HepG2 (cell line): Measurements from ENCODE around the gene NRSN2. TPM values are rescaled to one million over a fixed set of nuclear protein-coding genes. Genes with fewer than 3 reads are reported as not detected.
A peak's percentile ranks its signal among the peaks of the same experiment; 100 is the strongest.

Experiments
- CEBPB ChIP-seq: IDR thresholded peaks from 2 replicates; pipeline ENCODE4 v1.6.1; 2011; ENCODE audit warnings: low read depth, low read length, improper control_type of control experiment, borderline replicate concordance
- ETV5 ChIP-seq: IDR thresholded peaks from 2 replicates; pipeline ENCODE4 v1.6.1; 2018; ENCODE audit warnings: missing biosample characterization, missing genetic modification reagents, inconsistent platforms, borderline replicate concordance
- HNRNPLL ChIP-seq: fragments of 200-400 bp; formaldehyde crosslinking; IDR thresholded peaks from 2 replicates; pipeline ENCODE4 v1.6.1; 2017; ENCODE audit warnings: mild to moderate bottlenecking, low read depth, low read length; ENCODE audit not compliant: poor library complexity, severe bottlenecking
- KDM3A ChIP-seq: IDR thresholded peaks from 2 replicates; pipeline ENCODE4 v1.6.1; 2018; ENCODE audit warnings: low read depth, missing compliant biosample characterization
- MAZ ChIP-seq, 2 experiments: sonication (generic) in 1 of 2; formaldehyde crosslinking in 1 of 2; IDR thresholded peaks; 2 replicates each; pipeline versions ENCODE4 v1.5.0 to v1.6.1; 2012 to 2020; ENCODE audit warnings: low read depth in 2 of 2, mild to moderate bottlenecking in 2 of 2, borderline replicate concordance in 1 of 2, improper control_type of control experiment in 1 of 2, low read length in 1 of 2, missing genetic modification reagents in 1 of 2, moderate library complexity in 1 of 2
- MED8 ChIP-seq: sonication (generic); formaldehyde crosslinking; IDR thresholded peaks from 2 replicates; pipeline ENCODE4 v1.8.1; 2023; ENCODE audit warnings: mild to moderate bottlenecking, missing genetic modification reagents; ENCODE audit not compliant: insufficient replicate concordance
- PAX8 ChIP-seq: sonication (generic); formaldehyde crosslinking; IDR thresholded peaks from 2 replicates; pipeline ENCODE4 v1.8.0; 2022; ENCODE audit warnings: mild to moderate bottlenecking, missing genetic modification reagents, borderline replicate concordance
- SMARCE1 ChIP-seq: fragments of 450-650 bp; IDR thresholded peaks from 2 replicates; pipeline ENCODE4 v1.6.1; 2017; ENCODE audit warnings: borderline replicate concordance
- SMC3 ChIP-seq: IDR thresholded peaks from 2 replicates; pipeline ENCODE4 v1.6.1; 2011; ENCODE audit warnings: low read length, improper control_type of control experiment
- SRY ChIP-seq: sonication (generic); formaldehyde crosslinking; IDR thresholded peaks from 2 replicates; pipeline ENCODE4 v1.8.0; 2022; ENCODE audit warnings: mild to moderate bottlenecking, missing genetic modification reagents
- ZMYM3 ChIP-seq: sonication (generic); formaldehyde crosslinking; IDR thresholded peaks from 2 replicates; pipeline ENCODE4 v1.5.1; 2020; ENCODE audit warnings: mild to moderate bottlenecking, missing genetic modification reagents
- ZNF20 ChIP-seq: sonication (generic); formaldehyde crosslinking; IDR thresholded peaks from 2 replicates; pipeline ENCODE4 v1.4.0; 2020; ENCODE audit warnings: mild to moderate bottlenecking, moderate library complexity, missing genetic modification reagents
- ZNF317 ChIP-seq: sonication (generic); formaldehyde crosslinking; IDR thresholded peaks from 2 replicates; pipeline ENCODE4 v1.5.0; 2020; ENCODE audit warnings: mild to moderate bottlenecking, missing genetic modification reagents
- ZNF331 ChIP-seq: sonication (generic); formaldehyde crosslinking; IDR thresholded peaks from 2 replicates; pipeline ENCODE4 v1.4.0; 2020; ENCODE audit warnings: missing genetic modification reagents
- ZNF460 ChIP-seq: sonication (generic); formaldehyde crosslinking; IDR thresholded peaks from 2 replicates; pipeline ENCODE4 v1.5.1; 2020; ENCODE audit warnings: missing genetic modification reagents, mild to moderate bottlenecking, borderline replicate concordance
- ZNF761 ChIP-seq: sonication (generic); formaldehyde crosslinking; conservative IDR thresholded peaks from 2 replicates; pipeline ENCODE4 v1.4.0; 2020; ENCODE audit warnings: mild to moderate bottlenecking, missing genetic modification reagents
- ZSCAN25 ChIP-seq: sonication (generic); formaldehyde crosslinking; IDR thresholded peaks from 2 replicates; pipeline ENCODE4 v1.8.0; 2022; ENCODE audit warnings: mild to moderate bottlenecking, missing genetic modification reagents
- ZSCAN9 ChIP-seq: IDR thresholded peaks from 2 replicates; pipeline ENCODE4 v1.6.1; 2016; ENCODE audit warnings: borderline replicate concordance
- polyA plus RNA-seq, 8 experiments: library from polyadenylated mRNA; depleted of rRNA in 3 of 8; stranded (reverse) in 7 of 8; unstranded in 1 of 8; fragments of >200 nt; fragmentation: Illumina TruSeq in 4 of 8; extraction: Trizol in 4 of 8; gene quantifications; 2 replicates each; pipeline versions ENCODE4 v1.2.1 to v1.2.3, GENCODE V29; 2011 to 2016; ENCODE audit warnings: low read depth in 4 of 8, missing spikeins in 1 of 8, mixed read lengths in 1 of 8; ENCODE audit not compliant: insufficient read depth in 1 of 8
- total RNA-seq, 5 experiments: library from RNA; depleted of rRNA; stranded (reverse); fragments of >200 nt; fragmentation: Illumina TruSeq; extraction: Trizol; gene quantifications; 2 replicates each; pipeline ENCODE4 v1.2.3, GENCODE V29; 2016; ENCODE audit warnings: low read depth in 1 of 5
- TF ChIP-seq, protein P1 (sequence below): sonication (generic); formaldehyde crosslinking; IDR thresholded peaks from 2 replicates; pipeline ENCODE4 v1.4.0; 2020; ENCODE audit warnings: missing genetic modification reagents
- TF ChIP-seq, protein P2 (sequence below): sonication (generic); formaldehyde crosslinking; IDR thresholded peaks from 2 replicates; pipeline ENCODE4 v1.8.1; 2022; ENCODE audit warnings: mild to moderate bottlenecking, missing genetic modification reagents
- TF ChIP-seq, protein P3 (sequence below): sonication (generic); formaldehyde crosslinking; IDR thresholded peaks from 2 replicates; pipeline ENCODE4 v1.5.0; 2020; ENCODE audit warnings: mild to moderate bottlenecking, missing genetic modification reagents
- TF ChIP-seq, protein P4 (sequence below): sonication (generic); IDR thresholded peaks from 2 replicates; pipeline ENCODE4 v1.6.1; 2016; ENCODE audit warnings: low read depth, borderline replicate concordance
- TF ChIP-seq, protein P5 (sequence below): sonication (generic); formaldehyde crosslinking; IDR thresholded peaks from 2 replicates; pipeline ENCODE4 v1.4.0; 2020; ENCODE audit warnings: missing genetic modification reagents

Gene NRSN2
- total and polyA plus RNA-seq, 2 of the 13 experiments (the other 11 are each of a cell fraction or from before 2014, with no cell fraction given): 32.3 to 49.4 TPM

DNA sequence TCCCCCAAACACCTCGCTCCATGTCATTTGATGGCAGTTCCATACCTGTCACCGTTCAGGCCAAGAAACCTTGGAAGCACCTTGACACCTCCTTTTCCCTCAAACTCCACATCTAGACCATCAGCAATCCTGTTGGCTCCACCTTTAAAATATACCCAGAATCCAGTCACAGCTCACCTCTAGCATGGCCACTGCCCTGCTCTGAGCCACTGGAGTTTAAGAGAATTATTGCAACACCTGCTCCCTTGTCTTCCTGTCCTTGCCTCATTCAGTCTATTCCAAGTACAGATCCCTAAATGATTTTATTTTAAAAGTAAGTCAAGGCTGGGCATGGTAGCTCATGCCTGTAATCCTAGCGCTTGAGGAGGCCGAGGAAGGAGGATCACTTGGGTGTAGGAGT is 22.0 kb downstream of the NRSN2 start (continued):
- TF ChIP-seq, protein P1, sequence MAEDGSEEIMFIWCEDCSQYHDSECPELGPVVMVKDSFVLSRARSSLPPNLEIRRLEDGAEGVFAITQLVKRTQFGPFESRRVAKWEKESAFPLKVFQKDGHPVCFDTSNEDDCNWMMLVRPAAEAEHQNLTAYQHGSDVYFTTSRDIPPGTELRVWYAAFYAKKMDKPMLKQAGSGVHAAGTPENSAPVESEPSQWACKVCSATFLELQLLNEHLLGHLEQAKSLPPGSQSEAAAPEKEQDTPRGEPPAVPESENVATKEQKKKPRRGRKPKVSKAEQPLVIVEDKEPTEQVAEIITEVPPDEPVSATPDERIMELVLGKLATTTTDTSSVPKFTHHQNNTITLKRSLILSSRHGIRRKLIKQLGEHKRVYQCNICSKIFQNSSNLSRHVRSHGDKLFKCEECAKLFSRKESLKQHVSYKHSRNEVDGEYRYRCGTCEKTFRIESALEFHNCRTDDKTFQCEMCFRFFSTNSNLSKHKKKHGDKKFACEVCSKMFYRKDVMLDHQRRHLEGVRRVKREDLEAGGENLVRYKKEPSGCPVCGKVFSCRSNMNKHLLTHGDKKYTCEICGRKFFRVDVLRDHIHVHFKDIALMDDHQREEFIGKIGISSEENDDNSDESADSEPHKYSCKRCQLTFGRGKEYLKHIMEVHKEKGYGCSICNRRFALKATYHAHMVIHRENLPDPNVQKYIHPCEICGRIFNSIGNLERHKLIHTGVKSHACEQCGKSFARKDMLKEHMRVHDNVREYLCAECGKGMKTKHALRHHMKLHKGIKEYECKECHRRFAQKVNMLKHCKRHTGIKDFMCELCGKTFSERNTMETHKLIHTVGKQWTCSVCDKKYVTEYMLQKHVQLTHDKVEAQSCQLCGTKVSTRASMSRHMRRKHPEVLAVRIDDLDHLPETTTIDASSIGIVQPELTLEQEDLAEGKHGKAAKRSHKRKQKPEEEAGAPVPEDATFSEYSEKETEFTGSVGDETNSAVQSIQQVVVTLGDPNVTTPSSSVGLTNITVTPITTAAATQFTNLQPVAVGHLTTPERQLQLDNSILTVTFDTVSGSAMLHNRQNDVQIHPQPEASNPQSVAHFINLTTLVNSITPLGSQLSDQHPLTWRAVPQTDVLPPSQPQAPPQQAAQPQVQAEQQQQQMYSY: no peak
- TF ChIP-seq CEBPB (peak; percentile 91), PAX8 (CRISPR knock-in tag) (no peak), SRY (no peak), KDM3A (peak; percentile 29; the same call in 1 of the 2 replicates), SMARCE1 (no peak), ETV5 (peak; percentile 27; the same call in 1 of the 2 replicates), MED8 (CRISPR knock-in tag) (no peak), ZSCAN9 (CRISPR knock-in tag) (no peak), ZNF331 (CRISPR knock-in tag) (no peak), SMC3 (no peak), ZSCAN25 (CRISPR knock-in tag) (peak; percentile 52; the same call in 1 of the 2 replicates), ZNF317 (CRISPR knock-in tag) (no peak), ZNF460 (no peak), ZNF20 (no peak), ZMYM3 (no peak), MAZ (IDR thresholded peaks at IDR 0.05; ENCODE audit: borderline replicate concordance, low read depth, low read length) (no peak), MAZ (CRISPR knock-in tag; IDR thresholded peaks at IDR 0.05; ENCODE audit: low read depth) (peak; percentile 55; the same call in 1 of the 2 replicates), HNRNPLL (no peak), ZNF761 (CRISPR knock-in tag) (no peak)
- TF ChIP-seq, protein P2, sequence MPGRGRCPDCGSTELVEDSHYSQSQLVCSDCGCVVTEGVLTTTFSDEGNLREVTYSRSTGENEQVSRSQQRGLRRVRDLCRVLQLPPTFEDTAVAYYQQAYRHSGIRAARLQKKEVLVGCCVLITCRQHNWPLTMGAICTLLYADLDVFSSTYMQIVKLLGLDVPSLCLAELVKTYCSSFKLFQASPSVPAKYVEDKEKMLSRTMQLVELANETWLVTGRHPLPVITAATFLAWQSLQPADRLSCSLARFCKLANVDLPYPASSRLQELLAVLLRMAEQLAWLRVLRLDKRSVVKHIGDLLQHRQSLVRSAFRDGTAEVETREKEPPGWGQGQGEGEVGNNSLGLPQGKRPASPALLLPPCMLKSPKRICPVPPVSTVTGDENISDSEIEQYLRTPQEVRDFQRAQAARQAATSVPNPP: no peak
- TF ChIP-seq, protein P3, sequence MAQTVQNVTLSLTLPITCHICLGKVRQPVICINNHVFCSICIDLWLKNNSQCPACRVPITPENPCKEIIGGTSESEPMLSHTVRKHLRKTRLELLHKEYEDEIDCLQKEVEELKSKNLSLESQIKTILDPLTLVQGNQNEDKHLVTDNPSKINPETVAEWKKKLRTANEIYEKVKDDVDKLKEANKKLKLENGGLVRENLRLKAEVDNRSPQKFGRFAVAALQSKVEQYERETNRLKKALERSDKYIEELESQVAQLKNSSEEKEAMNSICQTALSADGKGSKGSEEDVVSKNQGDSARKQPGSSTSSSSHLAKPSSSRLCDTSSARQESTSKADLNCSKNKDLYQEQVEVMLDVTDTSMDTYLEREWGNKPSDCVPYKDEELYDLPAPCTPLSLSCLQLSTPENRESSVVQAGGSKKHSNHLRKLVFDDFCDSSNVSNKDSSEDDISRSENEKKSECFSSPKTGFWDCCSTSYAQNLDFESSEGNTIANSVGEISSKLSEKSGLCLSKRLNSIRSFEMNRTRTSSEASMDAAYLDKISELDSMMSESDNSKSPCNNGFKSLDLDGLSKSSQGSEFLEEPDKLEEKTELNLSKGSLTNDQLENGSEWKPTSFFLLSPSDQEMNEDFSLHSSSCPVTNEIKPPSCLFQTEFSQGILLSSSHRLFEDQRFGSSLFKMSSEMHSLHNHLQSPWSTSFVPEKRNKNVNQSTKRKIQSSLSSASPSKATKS (CRISPR knock-in tag): no peak
- TF ChIP-seq, protein P4, sequence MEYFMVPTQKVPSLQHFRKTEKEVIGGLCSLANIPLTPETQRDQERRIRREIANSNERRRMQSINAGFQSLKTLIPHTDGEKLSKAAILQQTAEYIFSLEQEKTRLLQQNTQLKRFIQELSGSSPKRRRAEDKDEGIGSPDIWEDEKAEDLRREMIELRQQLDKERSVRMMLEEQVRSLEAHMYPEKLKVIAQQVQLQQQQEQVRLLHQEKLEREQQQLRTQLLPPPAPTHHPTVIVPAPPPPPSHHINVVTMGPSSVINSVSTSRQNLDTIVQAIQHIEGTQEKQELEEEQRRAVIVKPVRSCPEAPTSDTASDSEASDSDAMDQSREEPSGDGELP: no peak
- TF ChIP-seq, protein P5, sequence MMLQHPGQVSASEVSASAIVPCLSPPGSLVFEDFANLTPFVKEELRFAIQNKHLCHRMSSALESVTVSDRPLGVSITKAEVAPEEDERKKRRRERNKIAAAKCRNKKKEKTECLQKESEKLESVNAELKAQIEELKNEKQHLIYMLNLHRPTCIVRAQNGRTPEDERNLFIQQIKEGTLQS (CRISPR knock-in tag): no peak
